A549 (cell line): ENCODE results near the gene ZNF474. TPM values are rescaled to one million over a fixed set of nuclear protein-coding genes. Genes with fewer than 3 reads are reported as not detected.

Source experiments
- ATAC-seq, 2 experiments: fragments of 200-7000 bp in 1 of 2; fragments of >200 bp in 1 of 2; cut with Nextera tagmentation in 1 of 2; cut with Tn5 transposase in 1 of 2; 3 replicates each; pipeline versions ENCODE4 v1.8.0 to v1.9.1; 2018 to 2020; ENCODE audit warnings: mild to moderate bottlenecking in 1 of 2, moderate library complexity in 1 of 2
- CTCF ChIA-PET: fragments of 300-600 bp; sonication (Branson Sonifier 250); formaldehyde crosslinking; extraction: SDS; loops from one replicate; lab custom pipeline; 2021; ENCODE audit warnings: antibody characterized with exemption, inconsistent platforms; lab: Yijun Ruan, JAX
- POLR2A ChIA-PET: fragments of 350-600 bp; formaldehyde crosslinking; extraction: SDS; loops from one replicate; lab custom pipeline; 2021; ENCODE audit warnings: antibody characterized with exemption, inconsistent platforms; lab: Yijun Ruan, JAX
- DNase-seq, 2 experiments: peaks; one replicate each; pipeline versions ENCODE4 v3.0.0 to v3.0.0-alpha.2; 2011 to 2016; ENCODE audit warnings: low read depth in 1 of 2, low spot score in 1 of 2
- FAIRE-seq: peaks from 2 replicates; lab custom pipeline; 2011; peaks lifted over from hg19 to GRCh38; lab: Jason Lieb, UNC
- H3K27ac ChIP-seq, 2 experiments: fragments of >200 bp; sonication (Bioruptor Twin); formaldehyde crosslinking; 3 replicates each; pipeline ENCODE4 v1.5.1; 2016 to 2017
- H3K4me1 ChIP-seq: fragments of >200 bp; sonication (Bioruptor Twin); formaldehyde crosslinking; 3 replicates; pipeline ENCODE4 v1.6.1; 2016
- H3K4me2 ChIP-seq: fragments of >200 bp; sonication (Bioruptor Twin); formaldehyde crosslinking; 3 replicates; pipeline ENCODE4 v1.6.1; 2016
- H3K4me3 ChIP-seq: fragments of >200 bp; sonication (Bioruptor Twin); formaldehyde crosslinking; 3 replicates; pipeline ENCODE4 v1.5.1; 2016
- H3K9me3 ChIP-seq: fragments of >200 bp; sonication (Bioruptor Twin); formaldehyde crosslinking; 3 replicates; pipeline ENCODE4 v1.6.1; 2016
- CBX2 ChIP-seq: fragments of 200-600 bp; sonication (generic); IDR thresholded peaks from 2 replicates; pipeline ENCODE4 v1.6.1; 2016; ENCODE audit warnings: low read depth, mild to moderate bottlenecking, borderline replicate concordance
- EHMT2 ChIP-seq: fragments of 200-600 bp; sonication (generic); IDR thresholded peaks from 2 replicates; pipeline ENCODE4 v1.6.1; 2016; ENCODE audit warnings: antibody characterized with exemption, low read depth, mild to moderate bottlenecking, moderate library complexity
- ESRRA ChIP-seq: fragments of 150-350 bp; IDR thresholded peaks from 2 replicates; pipeline ENCODE4 v1.6.1; 2014; ENCODE audit warnings: mild to moderate bottlenecking, low read length, borderline replicate concordance
- FOSB ChIP-seq: fragments of 250-450 bp; sonication (Bioruptor Pico); IDR thresholded peaks from 2 replicates; pipeline ENCODE4 v1.5.0; 2020; ENCODE audit warnings: mild to moderate bottlenecking, moderate library complexity
- FOSL2 ChIP-seq, 2 experiments: fragments of 450-650 bp in 1 of 2; fragments of >200 bp in 1 of 2; sonication (Bioruptor Twin) in 1 of 2; formaldehyde crosslinking; IDR thresholded peaks; 2 replicates each; pipeline versions ENCODE4 v1.5.0 to v1.6.1; 2016 to 2020; ENCODE audit warnings: mild to moderate bottlenecking in 1 of 2, moderate library complexity in 1 of 2
- GATA3 ChIP-seq: IDR thresholded peaks from 2 replicates; pipeline ENCODE4 v1.6.1; 2012; ENCODE audit warnings: borderline replicate concordance
- HEYL ChIP-seq: fragments of 250-450 bp; sonication (Bioruptor Pico); IDR thresholded peaks from 2 replicates; pipeline ENCODE4 v1.8.0; 2021; ENCODE audit warnings: mild to moderate bottlenecking, moderate library complexity
- HOXA7 ChIP-seq: fragments of 250-450 bp; sonication (Bioruptor Pico); IDR thresholded peaks from 2 replicates; pipeline ENCODE4 v1.5.0; 2020; ENCODE audit warnings: mild to moderate bottlenecking, moderate library complexity
- HOXB13 ChIP-seq: fragments of 250-450 bp; sonication (Bioruptor Pico); IDR thresholded peaks from 2 replicates; pipeline ENCODE4 v1.5.0; 2020; ENCODE audit warnings: low read depth, mild to moderate bottlenecking, moderate library complexity
- HOXB5 ChIP-seq: fragments of 250-450 bp; sonication (Bioruptor Pico); IDR thresholded peaks from 2 replicates; pipeline ENCODE4 v1.5.0; 2020; ENCODE audit warnings: mild to moderate bottlenecking, moderate library complexity
- JUNB ChIP-seq: fragments of >200 bp; sonication (Bioruptor Twin); formaldehyde crosslinking; IDR thresholded peaks from 2 replicates; pipeline ENCODE4 v1.6.1; 2016
- KDM5A ChIP-seq: fragments of 200-600 bp; sonication (generic); IDR thresholded peaks from 2 replicates; pipeline ENCODE4 v1.6.1; 2016; ENCODE audit warnings: antibody characterized with exemption, mild to moderate bottlenecking
- MAZ ChIP-seq: fragments of 150-350 bp; IDR thresholded peaks from 2 replicates; pipeline ENCODE4 v1.6.1; 2014; ENCODE audit warnings: antibody characterized with exemption, low read depth, low read length, borderline replicate concordance
- NFE2L2 ChIP-seq: fragments of 150-350 bp; conservative IDR thresholded peaks from 2 replicates; pipeline ENCODE4 v1.6.1; 2014; ENCODE audit warnings: low read length
- NPAS2 ChIP-seq: fragments of 250-450 bp; sonication (Bioruptor Pico); IDR thresholded peaks from 2 replicates; pipeline ENCODE4 v1.8.0; 2022; ENCODE audit warnings: mild to moderate bottlenecking, moderate library complexity, borderline replicate concordance
- NR3C1 ChIP-seq: fragments of >200 bp; sonication (Bioruptor Twin); formaldehyde crosslinking; IDR thresholded peaks from 3 replicates; pipeline ENCODE4 v1.6.1; 2017
- PHF8 ChIP-seq: fragments of 200-600 bp; sonication (generic); IDR thresholded peaks from 2 replicates; pipeline ENCODE4 v1.6.1; 2016; ENCODE audit warnings: low read depth, mild to moderate bottlenecking, antibody characterized with exemption, moderate library complexity, borderline replicate concordance
- POLR2A ChIP-seq: IDR thresholded peaks from 2 replicates; pipeline ENCODE4 v1.6.1; 2012; ENCODE audit warnings: mild to moderate bottlenecking, low read length
- POLR2AphosphoS2 ChIP-seq: conservative IDR thresholded peaks from 2 replicates; pipeline ENCODE4 v1.6.1; 2012; ENCODE audit warnings: low read length, improper control_type of control experiment, inconsistent platforms
- RAD21 ChIP-seq, 2 experiments: fragments of >200 bp in 1 of 2; sonication (Bioruptor Twin) in 1 of 2; formaldehyde crosslinking in 1 of 2; IDR thresholded peaks in 1 of 2; conservative IDR thresholded peaks in 1 of 2; 2 replicates in 1 of 2; 3 replicates in 1 of 2; pipeline ENCODE4 v1.6.1; 2012 to 2018; ENCODE audit warnings: inconsistent platforms in 1 of 2
- RCOR1 ChIP-seq: fragments of 150-350 bp; IDR thresholded peaks from 2 replicates; pipeline ENCODE4 v1.6.1; 2014; ENCODE audit warnings: antibody characterized with exemption, low read length, low read depth
- RFX5 ChIP-seq: fragments of 450-650 bp; IDR thresholded peaks from 2 replicates; pipeline ENCODE4 v1.7.1; 2014; ENCODE audit warnings: antibody characterized with exemption, mild to moderate bottlenecking, moderate library complexity
- ZC3H11A ChIP-seq: fragments of 450-650 bp; IDR thresholded peaks from 2 replicates; pipeline ENCODE4 v1.6.1; 2014; ENCODE audit warnings: antibody characterized with exemption, mild to moderate bottlenecking
- ZSCAN20 ChIP-seq: fragments of 250-450 bp; sonication (Bioruptor Pico); IDR thresholded peaks from 2 replicates; pipeline ENCODE4 v1.8.0; 2022; ENCODE audit warnings: mild to moderate bottlenecking, moderate library complexity
- WGBS: methylation state at CpG from one replicate; pipeline ENCODE4 v1.1.6; 2017; ENCODE audit errors: missing lambda C conversion rate; 5-methylcytosine and 5-hydroxymethylcytosine counted together
- polyA plus RNA-seq, 4 experiments: library from polyadenylated mRNA; depleted of rRNA in 3 of 4; stranded (reverse); fragments of >200 nt; fragmentation: RNase III in 1 of 4; extraction: RNeasy Plus Mini Kit Qiagen cat#74134 plus additional on column Dnase treatment in 1 of 4; gene quantifications; 2 replicates in 3 of 4; 3 replicates in 1 of 4; pipeline ENCODE4 v1.2.3, GENCODE V29; 2011 to 2017
- TF ChIP-seq, protein P1 (sequence below): fragments of >200 bp; sonication (Bioruptor Twin); formaldehyde crosslinking; IDR thresholded peaks from 2 replicates; pipeline ENCODE4 v1.6.1; 2016
- TF ChIP-seq, protein P2 (sequence below): IDR thresholded peaks from 2 replicates; pipeline ENCODE4 v1.6.1; 2012; ENCODE audit warnings: low read depth, borderline replicate concordance
- TF ChIP-seq, protein P3 (sequence below): fragments of 250-450 bp; sonication (Bioruptor Pico); IDR thresholded peaks from 2 replicates; pipeline ENCODE4 v1.5.0; 2021; ENCODE audit warnings: mild to moderate bottlenecking, moderate library complexity, borderline replicate concordance

The ZNF474 gene
- polyA plus RNA-seq, 2 of the 4 experiments (the other 2 are of a cell fraction), result 0.15 to 0.30 TPM

DNA sequence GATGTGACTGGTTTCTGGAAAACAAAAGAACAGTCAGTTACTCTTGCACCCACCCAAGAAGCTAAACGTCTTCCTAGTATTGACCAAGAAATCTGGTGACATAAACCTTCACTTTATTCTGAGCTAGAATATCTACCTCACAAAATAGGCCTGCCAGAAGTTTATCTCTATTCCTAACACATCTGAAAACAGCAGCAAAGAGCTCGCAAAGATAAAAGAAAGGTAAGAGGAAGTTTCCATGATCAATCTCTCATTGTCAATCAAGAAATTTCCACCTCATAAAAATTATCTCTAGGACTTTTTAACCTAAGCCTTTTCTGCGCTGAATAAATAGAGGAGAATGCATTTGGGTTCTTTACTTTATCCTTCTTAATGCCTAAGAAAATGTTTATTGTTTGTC is 17.3 kb upstream of the ZNF474 start (continued):
- no peak for TF ChIP-seq FOSL2 (IDR thresholded peaks at IDR 0.05)
- TF ChIP-seq FOSL2 (CRISPR knock-in tag; IDR thresholded peaks at IDR 0.05), result no peak
- no peak for TF ChIP-seq MAZ
- no peak for TF ChIP-seq NFE2L2
- TF ChIP-seq CBX2, result no peak
- TF ChIP-seq NPAS2 (CRISPR knock-in tag), result no peak
- TF ChIP-seq HEYL (CRISPR knock-in tag), result no peak
- no peak for TF ChIP-seq ZSCAN20 (CRISPR knock-in tag)
- no peak for TF ChIP-seq HOXA7 (CRISPR knock-in tag)
- TF ChIP-seq POLR2A, result no peak
- no peak for TF ChIP-seq HOXB5 (CRISPR knock-in tag)
- TF ChIP-seq HOXB13 (CRISPR knock-in tag), result no peak
- TF ChIP-seq GATA3, result no peak
- TF ChIP-seq, protein P1, sequence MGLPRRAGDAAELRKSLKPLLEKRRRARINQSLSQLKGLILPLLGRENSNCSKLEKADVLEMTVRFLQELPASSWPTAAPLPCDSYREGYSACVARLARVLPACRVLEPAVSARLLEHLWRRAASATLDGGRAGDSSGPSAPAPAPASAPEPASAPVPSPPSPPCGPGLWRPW, result no peak
- no peak for TF ChIP-seq PHF8

DNA sequence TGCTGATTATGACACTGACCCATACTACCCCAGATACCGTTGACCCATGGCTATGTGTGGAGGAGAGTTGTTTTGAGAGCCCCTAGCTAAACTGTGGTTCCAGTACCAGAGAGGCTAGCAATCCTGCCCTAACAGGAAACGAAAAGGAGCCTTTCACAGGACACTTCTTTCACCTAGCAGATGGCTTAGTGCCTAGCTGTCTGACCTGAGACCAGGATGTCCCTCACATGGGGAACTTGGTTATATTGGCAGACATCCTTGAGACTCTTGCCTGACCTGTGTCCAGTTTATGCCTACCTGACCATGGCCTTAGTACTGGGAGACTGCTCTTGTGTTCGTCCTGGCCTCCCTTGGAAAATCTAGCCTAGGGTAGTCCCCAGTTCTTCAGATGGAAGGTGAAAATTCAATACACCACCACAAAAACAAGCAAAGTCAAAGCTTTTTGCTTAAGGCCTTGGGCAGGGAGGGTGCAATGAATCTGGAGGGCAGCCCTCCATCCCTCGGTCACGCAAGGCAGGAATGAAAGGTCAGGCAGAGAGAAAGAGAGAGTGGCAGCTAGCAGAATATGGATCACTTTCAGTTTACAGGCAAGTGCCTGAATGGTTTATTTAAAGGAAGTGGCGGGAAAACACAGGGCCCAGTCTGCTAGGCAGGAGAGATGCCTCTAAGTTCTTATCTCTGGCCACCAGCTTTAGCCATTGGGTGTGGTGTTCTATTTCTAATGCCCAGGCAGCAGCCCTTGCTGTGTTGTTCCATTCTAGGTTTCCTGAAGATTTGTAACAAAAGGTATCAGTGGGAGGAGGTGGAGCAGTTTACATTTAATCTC is 16.4 kb upstream of the ZNF474 start:
- DNase-seq, result no peak
- POLR2A ChIA-PET, result no interaction called here
- H3K4me2 ChIP-seq, result no peak overlapping the region
- H3K27ac ChIP-seq, result no peak overlapping the region
- no peaks in the 10 kb centered on the region for H3K9me3 ChIP-seq
- no peak for ATAC-seq
- H3K4me1 ChIP-seq, result no peaks in the 10 kb centered on the region
- WGBS, result 66% methylated on average over 6 of the region's 6 CpGs
- TF ChIP-seq HOXB5 (CRISPR knock-in tag), result no peak
- no peak for TF ChIP-seq ESRRA
- no peak for TF ChIP-seq KDM5A
- TF ChIP-seq EHMT2, result no peak
- no peak for TF ChIP-seq FOSL2 (IDR thresholded peaks at IDR 0.05)
- TF ChIP-seq FOSL2 (CRISPR knock-in tag; IDR thresholded peaks at IDR 0.05), result no peak
- no peak for TF ChIP-seq RAD21 (conservative IDR thresholded peaks at IDR 0.05 in 1 of 2, IDR thresholded peaks at IDR 0.05 in 1 of 2)
- TF ChIP-seq NR3C1, result no peak
- TF ChIP-seq JUNB, result no peak
- TF ChIP-seq RCOR1, result no peak
- TF ChIP-seq NFE2L2, result no peak
- TF ChIP-seq HOXA7 (CRISPR knock-in tag), result no peak
- no peak for TF ChIP-seq CBX2
- TF ChIP-seq, protein P2, sequence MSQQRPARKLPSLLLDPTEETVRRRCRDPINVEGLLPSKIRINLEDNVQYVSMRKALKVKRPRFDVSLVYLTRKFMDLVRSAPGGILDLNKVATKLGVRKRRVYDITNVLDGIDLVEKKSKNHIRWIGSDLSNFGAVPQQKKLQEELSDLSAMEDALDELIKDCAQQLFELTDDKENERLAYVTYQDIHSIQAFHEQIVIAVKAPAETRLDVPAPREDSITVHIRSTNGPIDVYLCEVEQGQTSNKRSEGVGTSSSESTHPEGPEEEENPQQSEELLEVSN, result no peak
- no peak for FAIRE-seq
- CTCF ChIA-PET, result interaction anchor here (0.9 to 2.6 kb wide), 5 partner anchors 11 to 83 kb away, joined by 3 to 9 read pairs (median 3); no protein-coding TSS in a partner anchor
- H3K4me3 ChIP-seq, result no peak overlapping the region

DNA sequence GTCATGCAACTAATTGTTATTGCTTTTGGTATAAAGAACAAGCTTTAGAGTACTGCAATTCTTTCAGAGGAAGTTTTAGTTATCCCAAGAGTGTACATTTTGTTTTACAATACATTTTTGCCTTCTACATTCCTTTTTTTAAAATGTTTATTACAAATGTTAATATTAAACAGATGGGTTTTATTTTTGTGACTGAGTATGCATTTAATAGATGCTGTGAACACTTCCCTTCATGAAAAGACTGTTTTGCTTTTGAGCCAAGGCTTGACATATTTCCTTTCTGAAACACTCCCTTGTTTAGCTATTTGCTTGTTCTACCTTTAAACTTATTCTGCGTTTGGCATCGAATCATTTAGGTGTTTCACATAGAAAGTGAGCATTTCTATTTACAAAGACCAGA is 14.8 kb upstream of the ZNF474 start:
- ATAC-seq (no peak), DNase-seq (no peak), FAIRE-seq (no peak)
- Histone ChIP-seq H3K9me3 (no peaks in the 10 kb centered on the region), H3K4me2 (no peak overlapping the region), H3K4me3 (no peak overlapping the region), H3K4me1 (no peaks in the 10 kb centered on the region), H3K27ac (no peak overlapping the region)
- TF ChIP-seq, protein P1, result no peak
- TF ChIP-seq FOSB (no peak), POLR2AphosphoS2 (no peak), HEYL (CRISPR knock-in tag) (no peak), RFX5 (no peak), ZC3H11A (no peak), HOXB13 (CRISPR knock-in tag) (no peak), RCOR1 (no peak)
- TF ChIP-seq, protein P3, sequence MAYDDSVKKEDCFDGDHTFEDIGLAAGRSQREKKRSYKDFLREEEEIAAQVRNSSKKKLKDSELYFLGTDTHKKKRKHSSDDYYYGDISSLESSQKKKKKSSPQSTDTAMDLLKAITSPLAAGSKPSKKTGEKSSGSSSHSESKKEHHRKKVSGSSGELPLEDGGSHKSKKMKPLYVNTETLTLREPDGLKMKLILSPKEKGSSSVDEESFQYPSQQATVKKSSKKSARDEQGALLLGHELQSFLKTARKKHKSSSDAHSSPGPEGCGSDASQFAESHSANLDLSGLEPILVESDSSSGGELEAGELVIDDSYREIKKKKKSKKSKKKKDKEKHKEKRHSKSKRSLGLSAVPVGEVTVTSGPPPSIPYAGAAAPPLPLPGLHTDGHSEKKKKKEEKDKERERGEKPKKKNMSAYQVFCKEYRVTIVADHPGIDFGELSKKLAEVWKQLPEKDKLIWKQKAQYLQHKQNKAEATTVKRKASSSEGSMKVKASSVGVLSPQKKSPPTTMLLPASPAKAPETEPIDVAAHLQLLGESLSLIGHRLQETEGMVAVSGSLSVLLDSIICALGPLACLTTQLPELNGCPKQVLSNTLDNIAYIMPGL (CRISPR knock-in tag), result no peak
- TF ChIP-seq, protein P2, result no peak
- 42% methylated on average over 2 of the region's 2 CpGs for WGBS
- ChIA-PET CTCF (interaction anchor here (1.0 to 2.6 kb wide), 3 partner anchors 12 to 42 kb away, joined by 4 to 9 read pairs (median 5); no protein-coding TSS in a partner anchor), POLR2A (no interaction called here)
